Measurements from ENCODE around the gene CRMP1.
"Not testable (repeated sequence)": the region's sequence is repeated elsewhere in the genome, so short reads cannot be mapped to it uniquely, and the experiment has no call there.

CRMP1 gene

GRCh38 chr4:5887361-5888221, 5.3 kb downstream of the CRMP1 start:
- no peak for DNase-seq

GRCh38 chr4:5887011-5887360, 5.9 kb downstream of the CRMP1 start:
- DNase-seq: no peak

GRCh38 chr4:5885733-5886132, 7.2 kb downstream of the CRMP1 start:
- DNase-seq: no peak

DNA sequence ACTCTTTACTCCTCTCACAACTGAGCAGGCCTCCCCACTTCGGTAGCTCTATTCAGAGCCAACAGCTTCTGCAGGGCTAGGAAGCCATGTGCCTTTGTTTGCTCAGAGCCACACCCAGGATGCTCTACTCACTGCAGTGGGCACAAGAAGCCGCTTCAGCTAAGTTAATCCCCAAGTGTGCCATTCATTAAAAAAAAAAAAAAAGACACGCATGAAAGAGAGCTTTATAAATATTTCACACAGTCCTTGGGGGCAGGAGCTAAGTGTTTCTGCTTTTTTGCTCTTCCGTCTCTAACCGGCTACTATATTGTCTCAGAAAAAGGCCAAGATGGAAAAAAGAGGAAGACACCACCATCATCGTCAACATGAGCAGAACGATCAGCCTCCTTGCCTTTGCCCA, 8.1 kb downstream of the CRMP1 start:
- DNase-seq: no peak

DNA sequence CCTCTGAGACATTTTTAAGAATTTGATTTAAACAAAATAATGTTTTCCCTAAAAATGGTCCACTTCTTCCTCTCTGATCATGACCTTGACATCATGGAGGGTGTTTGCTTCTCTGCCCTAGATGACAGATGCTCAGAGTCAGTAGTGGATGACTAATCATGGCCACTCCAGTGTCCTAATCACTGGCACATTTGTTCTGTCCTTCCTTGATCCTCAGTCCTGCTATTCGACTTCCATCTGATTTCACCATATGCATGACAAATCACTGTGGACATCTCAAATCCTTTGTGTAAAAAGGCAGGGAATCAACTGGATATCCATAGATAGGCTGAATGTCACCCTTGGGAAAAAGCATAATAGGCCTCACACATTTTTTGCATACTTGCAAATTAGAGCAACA, 9.0 kb downstream of the CRMP1 start:
- no peak for DNase-seq

GRCh38 chr4:5882947-5883346, 9.9 kb downstream of the CRMP1 start:
- no peak for DNase-seq

DNA sequence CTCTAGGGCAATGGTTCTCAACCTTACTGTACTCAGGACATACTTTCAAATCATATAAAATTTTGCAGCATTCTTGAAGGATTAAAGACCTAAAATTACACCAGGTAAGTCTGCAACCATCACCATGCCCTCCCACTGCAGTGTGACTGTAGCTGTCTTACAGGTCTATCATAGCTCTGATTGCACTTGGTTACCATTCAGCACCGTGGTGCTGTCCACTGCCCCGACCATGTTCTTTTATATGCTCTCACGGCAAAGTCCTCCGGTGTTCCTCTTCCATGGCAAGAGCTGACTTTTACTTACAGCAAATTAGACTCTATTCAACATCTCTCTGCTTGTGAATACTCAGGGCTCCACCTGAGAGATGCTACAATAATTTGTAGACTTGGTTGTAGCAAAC, 11.5 kb downstream of the CRMP1 start:
- no peak for DNase-seq

DNA sequence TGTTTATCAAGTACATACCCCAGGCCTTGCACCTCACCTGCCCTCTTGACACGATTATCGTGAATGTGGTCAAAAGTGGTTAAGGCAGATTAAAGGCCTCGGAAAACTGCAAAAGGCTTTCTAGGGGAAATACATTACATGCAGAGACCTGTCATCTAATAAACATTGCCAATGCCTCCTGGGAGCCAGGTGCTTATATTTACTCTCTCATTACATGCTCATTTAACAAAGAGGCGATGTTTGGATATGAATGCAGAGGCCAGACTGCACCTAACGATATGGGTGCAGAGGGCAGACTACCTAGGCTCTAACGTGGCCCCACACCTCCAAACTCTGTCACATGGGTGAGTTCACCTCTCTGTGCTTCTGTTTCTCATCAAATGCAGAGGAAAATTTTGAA, 14.5 kb downstream of the CRMP1 start:
- DNase-seq: no peak

DNA sequence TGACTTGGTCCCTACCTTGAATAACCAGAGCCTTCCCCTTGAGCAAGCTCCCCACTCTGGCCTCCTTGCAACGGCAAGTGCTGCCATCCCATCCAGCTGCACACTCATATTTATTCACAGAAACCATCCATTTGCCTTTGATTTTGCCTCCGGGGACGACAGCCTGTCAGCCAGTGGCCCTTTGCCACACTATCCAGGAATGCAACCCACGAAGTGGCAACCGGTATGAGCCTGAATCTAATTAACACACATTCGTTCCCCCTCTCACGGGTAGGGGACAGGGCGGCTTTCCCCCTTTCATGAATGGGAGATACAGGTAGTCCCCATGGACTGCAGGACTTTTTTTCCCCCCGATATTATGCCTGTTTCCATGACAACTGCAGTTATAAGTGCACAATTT, 15.5 kb downstream of the CRMP1 start:
- DNase-seq: no peak

- no peak for DNase-seq
Observed at GRCh38 chr4:5874811-5875449, 18.0 kb downstream of the CRMP1 start.

- DNase-seq: no peak
Observed at GRCh38 chr4:5870701-5871100, 22.2 kb downstream of the CRMP1 start.

GRCh38 chr4:5869966-5870619, 22.8 kb downstream of the CRMP1 start:
- DNase-seq: no peak

- DNase-seq: no peak
Observed at GRCh38 chr4:5867866-5868265, 25.0 kb downstream of the CRMP1 start.

GRCh38 chr4:5866841-5867813, 25.8 kb downstream of the CRMP1 start:
- DNase-seq: no peak

- DNase-seq: peak; percentile 6
Observed at GRCh38 chr4:5865896-5866599, 26.8 kb downstream of the CRMP1 start.

DNA sequence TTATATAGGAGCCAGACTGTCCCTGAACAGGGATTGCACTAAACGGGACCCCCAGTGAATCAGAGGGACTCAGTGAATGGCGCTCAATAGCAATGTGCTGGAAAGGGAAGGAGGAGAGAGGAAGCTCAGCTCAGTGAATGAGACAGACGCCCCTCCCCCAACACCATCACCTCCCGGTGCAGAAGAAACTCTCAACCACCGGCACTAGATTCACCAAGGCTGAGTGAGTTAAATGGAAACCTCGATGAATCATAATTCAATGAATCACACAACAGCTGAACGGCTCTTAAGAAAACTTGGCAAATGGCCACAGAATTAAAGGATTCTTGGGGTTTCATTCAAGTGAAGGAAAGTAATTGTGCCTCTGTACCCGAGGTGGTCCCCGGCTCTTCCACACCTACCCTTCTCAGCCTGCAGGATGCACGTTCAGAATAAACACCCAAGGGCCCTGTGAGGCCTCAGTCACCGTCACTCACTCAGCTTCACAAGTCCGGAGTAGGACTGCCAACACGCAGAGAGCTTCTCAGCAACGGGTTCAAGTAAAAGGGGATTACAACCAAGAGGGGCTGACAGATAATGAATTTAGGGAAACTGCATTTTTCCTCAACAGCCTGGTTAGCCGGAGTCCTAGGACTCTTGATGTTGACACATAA, 29.3 kb downstream of the CRMP1 start:
- no peak for DNase-seq

GRCh38 chr4:5858020-5858769, 34.7 kb downstream of the CRMP1 start:
- DNase-seq: no peak

DNA sequence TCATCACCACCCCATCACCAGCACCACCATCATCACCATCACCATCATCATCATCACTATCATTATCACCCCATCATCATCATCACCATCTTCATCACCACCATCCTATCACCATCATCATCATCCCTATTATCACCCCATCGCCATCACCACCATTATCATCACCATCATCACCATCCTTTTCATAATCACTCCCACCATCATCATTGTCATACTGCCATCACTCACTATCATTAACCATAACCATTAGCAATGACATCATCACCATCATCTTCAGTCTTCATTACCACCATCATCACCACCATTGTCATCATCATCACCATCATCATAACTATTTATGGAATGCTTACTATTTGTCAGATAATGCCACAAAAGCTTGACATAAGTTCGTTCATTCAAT, 35.7 kb downstream of the CRMP1 start:
- DNase-seq: no peak

DNA sequence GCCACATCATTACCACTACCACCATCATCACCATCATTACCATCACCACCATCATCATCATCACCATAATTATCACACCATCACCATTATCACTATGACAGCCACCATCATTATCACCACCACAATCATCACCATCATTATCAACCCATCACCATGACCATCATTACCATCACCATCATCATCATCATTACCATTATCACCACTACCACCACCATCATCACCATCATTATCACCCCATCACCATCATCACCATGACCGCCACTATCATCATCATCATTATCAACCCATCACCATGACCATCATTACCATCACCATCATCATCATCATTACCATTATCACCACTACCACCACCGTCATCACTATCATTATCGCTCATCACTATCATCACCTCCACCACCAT, 36.5 kb downstream of the CRMP1 start:
- not testable (repeated sequence) for DNase-seq

DNA sequence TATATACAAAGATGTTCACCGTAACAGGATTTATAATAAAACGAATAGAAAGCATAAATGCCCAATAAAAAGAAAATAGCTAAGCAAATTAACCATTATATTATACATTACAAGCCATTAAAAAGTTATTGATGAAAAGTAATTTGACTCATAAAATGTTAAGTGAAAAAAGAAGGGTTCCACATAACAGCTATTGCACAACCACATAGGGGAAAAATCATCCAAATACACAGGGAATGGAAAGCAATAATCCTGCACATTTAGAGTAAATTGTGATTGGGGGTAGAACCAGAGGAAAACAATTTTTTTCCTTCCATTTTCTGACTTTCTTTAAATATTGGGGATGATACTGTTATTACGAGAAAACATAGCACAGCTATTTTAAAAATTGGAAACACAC, 38.0 kb downstream of the CRMP1 start:
- DNase-seq: no peak

Data from CD4-positive, alpha-beta T cell treated with Interleukin-10 for 1 hour (primary cell).